HL-60 (cell line): ENCODE results near the gene CHERP.
"Not testable (repeated sequence)": the region's sequence is repeated elsewhere in the genome, so short reads cannot be mapped to it uniquely, and the experiment has no call there.

Experiments
- DNase-seq, 2 experiments: peaks; one replicate each; pipeline ENCODE4 v3.0.0-alpha.2; 2010 to 2020; ENCODE audit warnings: low read depth in 1 of 2, low spot score in 1 of 2
- H3K27ac ChIP-seq: fragments of 250-450 bp; sonication (Bioruptor Pico); replicated peaks from 2 replicates; pipeline ENCODE4 v1.5.1; 2020; ENCODE audit warnings: mild to moderate bottlenecking, moderate library complexity
- H3K27me3 ChIP-seq: fragments of 250-450 bp; sonication (Bioruptor Pico); 2 replicates; pipeline ENCODE4 v1.5.1; 2021; ENCODE audit warnings: mild to moderate bottlenecking, moderate library complexity; ENCODE audit not compliant: insufficient read depth, poor library complexity, severe bottlenecking
- H3K4me3 ChIP-seq: replicated peaks from 2 replicates; pipeline ENCODE4 v1.5.1; 2011; ENCODE audit warnings: mild to moderate bottlenecking, control low read depth, low read length; ENCODE audit not compliant: insufficient read depth
- CTCF ChIP-seq: IDR thresholded peaks from one replicate; pipeline ENCODE4 v1.5.1; 2011; ENCODE audit warnings: low read length, control low read depth, inconsistent platforms; ENCODE audit not compliant: insufficient read depth
- GABPA ChIP-seq: IDR thresholded peaks from 2 replicates; pipeline ENCODE4 v1.6.1; 2012; ENCODE audit warnings: low read depth
- POLR2AphosphoS5 ChIP-seq: IDR thresholded peaks from 2 replicates; pipeline ENCODE4 v1.6.1; 2012; ENCODE audit warnings: low read depth
- REST ChIP-seq: IDR thresholded peaks from 2 replicates; pipeline ENCODE4 v1.6.1; 2012; ENCODE audit warnings: low read depth; ENCODE audit not compliant: insufficient replicate concordance
- SPI1 ChIP-seq: IDR thresholded peaks from 2 replicates; pipeline ENCODE4 v1.6.1; 2012; ENCODE audit warnings: low read depth, mild to moderate bottlenecking, borderline replicate concordance

CHERP gene

GRCh38 chr19:16508546-16508945 lies 33.7 kb downstream of the CHERP start:
- H3K4me3 ChIP-seq, result no peak overlapping the region
- H3K27ac ChIP-seq, result no peak overlapping the region
- TF ChIP-seq REST (no peak), SPI1 (no peak), GABPA (no peak), POLR2AphosphoS5 (no peak), CTCF (no peak)

GRCh38 chr19:16506961-16507360 lies 35.3 kb downstream of the CHERP start:
- H3K27me3 ChIP-seq, result no peaks in the 10 kb centered on the region
- H3K4me3 ChIP-seq, result no peak overlapping the region
- no peak overlapping the region for H3K27ac ChIP-seq
- TF ChIP-seq GABPA (no peak), POLR2AphosphoS5 (no peak), SPI1 (no peak), REST (no peak), CTCF (no peak)
- no peak for DNase-seq

More at GRCh38 chr19:16508546-16508945, 33.7 kb downstream of the CHERP start:
- DNase-seq, result no peak
- no peaks in the 10 kb centered on the region for H3K27me3 ChIP-seq

GRCh38 chr19:16506161-16506560 lies 36.1 kb downstream of the CHERP start:
- not testable (repeated sequence) for DNase-seq, H3K4me3 ChIP-seq, H3K27ac ChIP-seq, H3K27me3 ChIP-seq

GRCh38 chr19:16504271-16504670 lies 38.0 kb downstream of the CHERP start:
- DNase-seq, result no peak
- Histone ChIP-seq H3K27me3 (no peaks in the 10 kb centered on the region), H3K4me3 (no peak overlapping the region), H3K27ac (no peak overlapping the region)
- TF ChIP-seq REST, result no peak
- TF ChIP-seq SPI1, result no peak
- no peak for TF ChIP-seq GABPA
- TF ChIP-seq POLR2AphosphoS5, result no peak
- TF ChIP-seq CTCF, result no peak
